ENCODE results near the gene DKK3.

DNA sequence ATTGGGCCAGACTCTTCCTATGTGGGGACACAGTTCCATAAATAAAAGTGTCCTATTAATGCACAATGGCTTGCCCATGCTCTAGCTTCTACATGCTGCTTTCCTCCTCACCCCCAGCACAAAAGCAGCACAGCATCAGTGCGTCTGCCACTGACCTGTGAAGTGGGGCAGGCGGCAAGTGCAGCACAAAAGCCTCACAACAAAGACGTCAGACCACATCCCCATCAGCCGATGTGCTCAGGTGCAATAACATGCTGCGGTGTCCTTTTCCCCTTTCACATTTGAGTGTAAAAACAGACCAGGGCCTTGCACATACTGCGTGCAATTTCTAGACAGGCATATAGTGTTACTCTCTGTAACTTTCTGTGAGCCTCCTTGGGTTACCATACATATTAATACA, 12.8 kb downstream of the DKK3 start:
- TF ChIP-seq, protein P1, sequence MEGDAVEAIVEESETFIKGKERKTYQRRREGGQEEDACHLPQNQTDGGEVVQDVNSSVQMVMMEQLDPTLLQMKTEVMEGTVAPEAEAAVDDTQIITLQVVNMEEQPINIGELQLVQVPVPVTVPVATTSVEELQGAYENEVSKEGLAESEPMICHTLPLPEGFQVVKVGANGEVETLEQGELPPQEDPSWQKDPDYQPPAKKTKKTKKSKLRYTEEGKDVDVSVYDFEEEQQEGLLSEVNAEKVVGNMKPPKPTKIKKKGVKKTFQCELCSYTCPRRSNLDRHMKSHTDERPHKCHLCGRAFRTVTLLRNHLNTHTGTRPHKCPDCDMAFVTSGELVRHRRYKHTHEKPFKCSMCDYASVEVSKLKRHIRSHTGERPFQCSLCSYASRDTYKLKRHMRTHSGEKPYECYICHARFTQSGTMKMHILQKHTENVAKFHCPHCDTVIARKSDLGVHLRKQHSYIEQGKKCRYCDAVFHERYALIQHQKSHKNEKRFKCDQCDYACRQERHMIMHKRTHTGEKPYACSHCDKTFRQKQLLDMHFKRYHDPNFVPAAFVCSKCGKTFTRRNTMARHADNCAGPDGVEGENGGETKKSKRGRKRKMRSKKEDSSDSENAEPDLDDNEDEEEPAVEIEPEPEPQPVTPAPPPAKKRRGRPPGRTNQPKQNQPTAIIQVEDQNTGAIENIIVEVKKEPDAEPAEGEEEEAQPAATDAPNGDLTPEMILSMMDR (IDR thresholded peaks at IDR 0.05; ENCODE audit: borderline replicate concordance, extremely low read depth, low read length, poor library complexity, severe bottlenecking): no peak
- TF ChIP-seq EZH2 (IDR thresholded peaks at IDR 0.05; ENCODE audit: borderline replicate concordance, low read depth, low read length, severe bottlenecking): no peak
